Muscle layer of duodenum (tissue), 2 donors: ENCODE measurements around the gene CCDC186.

Experiments
- H3K27ac ChIP-seq: one replicate; pipeline ENCODE4 v1.7.0; 2013; ENCODE audit warnings: mild to moderate bottlenecking, low read length
- H3K27me3 ChIP-seq: one replicate; pipeline ENCODE4 v1.7.0; 2013; ENCODE audit warnings: low read depth, mild to moderate bottlenecking, control low read depth, low read length
- H3K36me3 ChIP-seq, 2 donors: one replicate each; pipeline ENCODE4 v1.7.0; 2013; ENCODE audit warnings: low read length in 2 of 2, control low read depth in 1 of 2, mild to moderate bottlenecking in 1 of 2; ENCODE audit not compliant: insufficient read depth in 2 of 2, control insufficient read depth in 1 of 2
- H3K4me1 ChIP-seq, 2 donors: one replicate each; pipeline ENCODE4 v1.7.0; 2013; ENCODE audit warnings: low read length in 2 of 2, mild to moderate bottlenecking in 2 of 2, control low read depth in 1 of 2, moderate library complexity in 1 of 2; ENCODE audit not compliant: insufficient read depth in 2 of 2, control insufficient read depth in 1 of 2
- H3K4me3 ChIP-seq, 2 donors: one replicate each; pipeline ENCODE4 v1.7.0; 2013; ENCODE audit warnings: low read length in 2 of 2, low read depth in 1 of 2, mild to moderate bottlenecking in 1 of 2
- H3K9me3 ChIP-seq, 2 donors: one replicate each; pipeline ENCODE4 v1.7.0; 2013; ENCODE audit warnings: low read length in 2 of 2, control low read depth in 1 of 2, mild to moderate bottlenecking in 1 of 2; ENCODE audit not compliant: control insufficient read depth in 1 of 2
- donor health status: healthy.

CCDC186 gene

DNA sequence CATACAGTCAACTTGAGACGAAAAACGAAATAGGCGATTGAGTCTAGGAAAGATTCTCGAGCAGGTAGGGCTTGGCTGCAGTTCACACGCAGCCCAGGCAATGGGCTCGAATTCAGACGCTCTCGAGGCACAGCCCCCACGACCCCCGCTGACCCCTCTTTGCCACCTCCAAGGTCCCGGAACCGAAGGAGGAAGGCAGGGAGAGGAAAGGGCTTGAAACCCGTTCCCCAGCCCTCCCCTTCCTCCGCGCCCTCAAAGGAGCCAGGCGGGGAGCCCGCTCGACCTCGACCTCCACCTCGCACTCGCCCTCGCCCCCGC is 441 bp downstream of the CCDC186 start:
- Histone ChIP-seq H3K4me1 (peaks cover 0 to 7% of the 10 kb centered on the region in 2 donors), H3K4me3 (peak overlapping the region; percentile 74 to 79), H3K27ac (peak overlapping the region; percentile 88), H3K9me3 (peaks cover 4% of the 10 kb centered on the region in 2 donors), H3K36me3 (no peaks in the 10 kb centered on the region), H3K27me3 (no peaks in the 10 kb centered on the region)

DNA sequence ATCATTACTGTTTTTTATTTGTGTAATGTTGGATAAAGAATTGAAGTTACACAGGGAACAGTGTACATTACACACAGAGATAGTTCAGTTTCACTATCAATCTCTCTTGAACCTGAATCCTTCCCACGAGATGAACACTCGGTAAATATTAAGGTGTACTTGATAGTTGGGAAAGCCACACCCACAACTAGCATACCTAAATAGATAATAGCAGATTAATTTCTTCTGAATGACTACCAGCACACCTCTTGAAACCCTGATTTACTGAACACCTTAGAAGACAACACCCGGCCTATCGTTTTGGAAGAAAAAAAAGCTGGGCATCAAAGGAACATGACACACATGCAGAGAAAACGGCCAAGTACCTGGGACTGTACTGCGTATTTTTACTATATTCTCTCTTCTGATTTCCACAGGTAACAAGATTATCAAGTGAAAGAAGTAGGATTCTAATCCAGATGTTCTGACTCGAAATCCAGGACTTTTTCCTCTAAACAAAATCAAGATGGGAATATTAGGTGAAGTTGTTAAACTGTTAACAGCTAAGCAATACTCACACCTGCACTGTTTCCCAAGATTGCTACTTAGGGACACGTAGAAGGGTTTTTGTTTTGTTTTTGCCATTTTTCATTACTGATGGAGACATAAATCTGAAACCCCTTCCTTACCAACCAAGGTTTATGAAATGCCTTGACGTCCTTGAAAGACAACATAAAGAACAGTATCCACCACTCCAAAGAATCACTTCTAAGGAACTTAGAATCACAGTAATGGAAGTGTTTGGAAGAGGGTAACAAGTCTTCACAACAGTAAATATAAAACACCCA is 1.0 kb downstream of the CCDC186 start:
- no peaks in the 10 kb centered on the region for H3K36me3 ChIP-seq
- H3K9me3 ChIP-seq = peaks cover 6 to 8% of the 10 kb centered on the region in 2 donors
- no peaks in the 10 kb centered on the region for H3K27me3 ChIP-seq
- H3K4me1 ChIP-seq = peaks cover 0 to 7% of the 10 kb centered on the region in 2 donors
- H3K4me3 ChIP-seq = peak overlapping the region; percentile 74 to 79
- peak overlapping the region; percentile 88 for H3K27ac ChIP-seq

DNA sequence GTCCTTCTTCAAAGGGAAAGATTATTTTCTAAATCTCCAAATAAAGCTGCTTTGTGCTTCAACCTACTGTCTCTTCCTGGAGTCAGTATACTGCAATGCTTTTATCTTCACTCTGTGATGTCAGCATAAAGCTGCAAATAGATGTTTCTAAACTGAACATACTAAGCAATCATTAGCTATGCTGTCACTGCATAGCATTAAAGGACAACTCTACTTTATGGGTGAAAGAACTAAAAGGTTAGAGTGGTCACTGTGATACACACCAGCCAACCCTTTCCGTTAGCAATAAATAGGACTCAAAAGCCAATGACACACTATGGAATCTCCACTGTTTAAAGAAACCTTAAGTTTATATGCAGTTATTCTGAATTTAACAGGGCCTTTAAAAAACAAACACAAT is 1.8 kb downstream of the CCDC186 start:
- Histone ChIP-seq H3K9me3 (peaks cover 6 to 8% of the 10 kb centered on the region in 2 donors), H3K36me3 (peaks cover 0 to 3% of the 10 kb centered on the region in 2 donors), H3K4me3 (peak overlapping the region; percentile 74 to 79), H3K4me1 (peaks cover 0 to 7% of the 10 kb centered on the region in 2 donors), H3K27me3 (no peaks in the 10 kb centered on the region), H3K27ac (peak overlapping the region; percentile 88)

DNA sequence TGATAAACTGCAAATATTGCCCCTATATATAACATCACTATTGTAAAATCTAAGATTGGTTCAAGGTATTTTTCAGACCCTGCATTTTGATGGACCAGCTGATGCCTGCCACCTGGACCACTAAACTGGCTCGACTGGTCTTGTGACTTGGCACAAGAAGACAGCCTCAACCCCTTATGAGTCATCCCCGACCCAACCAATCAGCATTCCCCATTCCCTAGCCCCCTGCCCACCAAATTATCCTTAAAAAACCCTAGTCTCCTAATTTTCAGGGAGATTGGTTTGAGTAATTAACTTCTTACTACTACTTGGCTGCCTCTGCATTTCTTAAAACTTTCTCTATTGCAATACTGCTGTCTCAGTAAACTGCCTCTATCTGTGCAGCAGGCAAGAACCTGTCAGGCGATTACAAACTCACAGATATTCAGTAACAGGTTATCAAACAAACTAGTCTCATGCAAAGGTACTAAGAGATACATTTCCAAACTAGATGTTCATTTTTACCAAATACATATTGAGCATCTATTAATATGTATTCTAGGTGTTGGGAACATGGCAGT is 5.5 kb downstream of the CCDC186 start:
- peaks cover 6 to 8% of the 10 kb centered on the region in 2 donors for H3K9me3 ChIP-seq
- peaks cover 0 to 16% of the 10 kb centered on the region in 2 donors for H3K4me1 ChIP-seq
- H3K36me3 ChIP-seq = peaks cover 0 to 5% of the 10 kb centered on the region in 2 donors
- no peaks in the 10 kb centered on the region for H3K27me3 ChIP-seq
- no peak overlapping the region for H3K4me3 ChIP-seq
- H3K27ac ChIP-seq = no peak overlapping the region

DNA sequence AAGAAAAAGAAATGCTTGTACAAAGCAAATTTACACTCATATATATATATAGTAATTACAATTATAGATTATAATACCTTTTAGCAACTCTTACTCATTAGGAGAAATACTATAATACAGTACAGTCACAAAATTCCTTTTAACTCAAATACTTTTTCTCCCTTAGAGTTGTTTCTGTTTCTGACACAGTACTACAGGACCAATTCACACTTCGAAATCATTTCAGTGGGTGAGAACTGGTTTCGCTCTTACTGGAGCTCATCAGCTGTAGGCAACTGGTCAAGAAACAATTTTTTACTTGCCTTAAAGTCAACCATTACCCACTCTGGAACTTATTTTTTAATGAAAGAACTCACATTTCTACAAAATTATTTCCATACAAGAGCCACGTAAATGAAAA is 6.0 kb downstream of the CCDC186 start:
- Histone ChIP-seq H3K9me3 (peaks cover 6 to 8% of the 10 kb centered on the region in 2 donors), H3K27me3 (no peaks in the 10 kb centered on the region), H3K4me3 (no peak overlapping the region), H3K27ac (no peak overlapping the region), H3K36me3 (peaks cover 0 to 5% of the 10 kb centered on the region in 2 donors), H3K4me1 (peaks cover 4 to 18% of the 10 kb centered on the region in 2 donors)

DNA sequence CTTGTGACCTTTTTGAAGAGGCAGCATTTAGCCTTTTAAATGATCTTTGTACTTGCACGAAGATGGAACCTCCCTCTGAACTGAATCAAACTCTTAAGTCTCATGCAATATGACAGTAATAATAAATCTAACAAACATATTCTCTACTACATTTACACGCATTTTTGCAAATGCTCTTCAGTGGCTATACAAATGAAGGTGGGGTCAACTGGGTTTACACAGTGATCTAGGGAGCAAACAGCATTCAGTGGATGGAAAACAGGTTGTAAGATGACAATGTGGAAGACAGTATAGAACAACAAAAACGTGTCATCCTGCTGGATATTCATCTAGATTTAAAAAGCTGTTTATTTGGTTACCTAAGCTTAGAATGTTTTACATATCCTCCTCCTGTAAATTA is 7.5 kb downstream of the CCDC186 start:
- Histone ChIP-seq H3K36me3 (peaks cover 0 to 5% of the 10 kb centered on the region in 2 donors), H3K27ac (no peak overlapping the region), H3K9me3 (peaks cover 6 to 8% of the 10 kb centered on the region in 2 donors), H3K4me3 (no peak overlapping the region), H3K27me3 (no peaks in the 10 kb centered on the region), H3K4me1 (peaks cover 4 to 11% of the 10 kb centered on the region in 2 donors)

DNA sequence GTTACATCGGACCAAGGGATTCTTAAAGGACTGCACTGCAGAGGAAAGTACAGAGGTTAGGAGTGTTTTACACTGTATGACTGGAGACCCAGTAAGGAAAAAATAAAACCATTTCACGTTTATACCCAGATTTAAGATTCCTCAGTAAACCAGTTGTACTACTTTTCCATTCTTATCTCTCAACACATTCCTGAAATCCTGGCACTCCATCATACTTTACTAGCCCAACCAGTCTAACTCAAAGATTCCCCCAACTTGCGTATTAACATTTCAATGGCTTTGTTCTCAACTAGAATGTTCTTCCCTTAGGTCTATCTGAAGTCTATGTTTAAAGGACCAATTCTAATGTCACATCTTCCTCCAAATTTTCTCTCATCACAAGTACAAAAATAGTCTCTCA is 8.0 kb downstream of the CCDC186 start:
- H3K27ac ChIP-seq = no peak overlapping the region
- no peaks in the 10 kb centered on the region for H3K27me3 ChIP-seq
- peaks cover 6 to 8% of the 10 kb centered on the region in 2 donors for H3K9me3 ChIP-seq
- no peak overlapping the region for H3K4me3 ChIP-seq
- H3K4me1 ChIP-seq = peaks cover 4 to 11% of the 10 kb centered on the region in 2 donors
- H3K36me3 ChIP-seq = peaks cover 0 to 5% of the 10 kb centered on the region in 2 donors

DNA sequence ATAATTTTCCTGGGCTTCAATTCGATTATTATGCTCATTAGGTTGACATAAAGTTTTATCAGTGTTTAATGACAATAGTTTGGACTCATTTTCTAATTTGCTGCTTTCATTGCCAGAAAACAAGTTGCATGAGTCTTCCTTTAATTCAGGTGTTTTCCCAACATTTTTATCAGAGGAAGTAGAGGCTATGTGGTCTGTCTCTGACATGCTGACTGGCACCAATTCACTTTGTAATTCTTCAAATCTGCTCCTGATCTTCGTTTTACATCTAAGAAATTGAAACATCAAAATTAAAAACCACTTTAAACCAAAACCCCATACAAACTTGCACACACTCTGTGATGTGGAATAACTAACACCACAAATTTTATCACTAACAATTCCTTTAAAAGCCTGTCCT is 10.9 kb downstream of the CCDC186 start:
- Histone ChIP-seq H3K27ac (no peak overlapping the region), H3K4me1 (peaks cover 4 to 11% of the 10 kb centered on the region in 2 donors), H3K9me3 (no peaks in the 10 kb centered on the region), H3K4me3 (no peak overlapping the region), H3K36me3 (peaks cover 0 to 5% of the 10 kb centered on the region in 2 donors), H3K27me3 (no peaks in the 10 kb centered on the region)

- no peaks in the 10 kb centered on the region for H3K27me3 ChIP-seq
- H3K9me3 ChIP-seq = no peaks in the 10 kb centered on the region
- H3K27ac ChIP-seq = no peak overlapping the region
- no peaks in the 10 kb centered on the region for H3K4me1 ChIP-seq
- no peak overlapping the region for H3K4me3 ChIP-seq
- peaks cover 0 to 22% of the 10 kb centered on the region in 2 donors for H3K36me3 ChIP-seq
Observed at GRCh38 chr10:114157912-114158311, 16.1 kb downstream of the CCDC186 start.

GRCh38 chr10:114151892-114152291 is 22.1 kb downstream of the CCDC186 start:
- Histone ChIP-seq H3K4me1 (no peaks in the 10 kb centered on the region), H3K9me3 (no peaks in the 10 kb centered on the region), H3K36me3 (peaks cover 21 to 51% of the 10 kb centered on the region in 2 donors), H3K4me3 (no peak overlapping the region), H3K27me3 (no peaks in the 10 kb centered on the region), H3K27ac (no peak overlapping the region)

- H3K27me3 ChIP-seq = no peaks in the 10 kb centered on the region
- no peak overlapping the region for H3K4me3 ChIP-seq
- no peak overlapping the region for H3K27ac ChIP-seq
- H3K9me3 ChIP-seq = no peaks in the 10 kb centered on the region
- peaks cover 22 to 51% of the 10 kb centered on the region in 2 donors for H3K36me3 ChIP-seq
- H3K4me1 ChIP-seq = no peaks in the 10 kb centered on the region
Observed at GRCh38 chr10:114151486-114151885, 22.5 kb downstream of the CCDC186 start.
